SK-N-SH treated with all-trans-retinoic acid at 6 μM for 48 hours (cell line): ENCODE data around the gene MAP1A.

Experiments
- ATAC-seq: fragments of 200-7000 bp; cut with Tn5 transposase; 3 replicates; pipeline ENCODE4 v1.9.1; 2020; ENCODE audit warnings: mild to moderate bottlenecking, moderate library complexity
- ARNTL ChIP-seq: fragments of 450-650 bp; formaldehyde crosslinking; IDR thresholded peaks from 2 replicates; pipeline ENCODE4 v1.5.0; 2020; ENCODE audit warnings: low read depth, mild to moderate bottlenecking, moderate library complexity, borderline replicate concordance
- BACH2 ChIP-seq: fragments of 250-450 bp; sonication (Bioruptor Pico); IDR thresholded peaks from 2 replicates; pipeline ENCODE4 v1.9.0; 2021; ENCODE audit warnings: mild to moderate bottlenecking, borderline replicate concordance
- CSDC2 ChIP-seq: fragments of 250-450 bp; sonication (Bioruptor Pico); IDR thresholded peaks from 2 replicates; pipeline ENCODE4 v1.5.0; 2020; ENCODE audit warnings: mild to moderate bottlenecking, moderate library complexity
- ESRRG ChIP-seq: fragments of 250-450 bp; sonication (Bioruptor Pico); IDR thresholded peaks from 2 replicates; pipeline ENCODE4 v1.6.1; 2021; ENCODE audit warnings: mild to moderate bottlenecking
- GLIS3 ChIP-seq: fragments of 250-450 bp; sonication (Bioruptor Pico); IDR thresholded peaks from 2 replicates; pipeline ENCODE4 v1.5.0; 2020; ENCODE audit warnings: mild to moderate bottlenecking, moderate library complexity
- ISL1 ChIP-seq: fragments of 250-450 bp; sonication (Bioruptor Pico); IDR thresholded peaks from 2 replicates; pipeline ENCODE4 v2.1.2; 2022; ENCODE audit warnings: mild to moderate bottlenecking, moderate library complexity
- PPARA ChIP-seq: fragments of 250-450 bp; sonication (Bioruptor Pico); IDR thresholded peaks from 2 replicates; pipeline ENCODE4 v1.5.0; 2020; ENCODE audit warnings: mild to moderate bottlenecking, borderline replicate concordance
- RARB ChIP-seq: fragments of 250-450 bp; sonication (Bioruptor Pico); IDR thresholded peaks from 2 replicates; pipeline ENCODE4 v1.8.0; 2021; ENCODE audit warnings: mild to moderate bottlenecking, moderate library complexity
- SNAI2 ChIP-seq: fragments of 250-450 bp; sonication (Bioruptor Pico); IDR thresholded peaks from 2 replicates; pipeline ENCODE4 v1.5.0; 2020; ENCODE audit warnings: mild to moderate bottlenecking, moderate library complexity
- TCF4 ChIP-seq: fragments of 250-450 bp; sonication (Bioruptor Pico); IDR thresholded peaks from 2 replicates; pipeline ENCODE4 v1.8.0; 2021; ENCODE audit warnings: mild to moderate bottlenecking, moderate library complexity, borderline replicate concordance
- TOX ChIP-seq: fragments of 250-450 bp; sonication (Bioruptor Pico); IDR thresholded peaks from 2 replicates; pipeline ENCODE4 v1.8.0; 2021; ENCODE audit warnings: mild to moderate bottlenecking, moderate library complexity, borderline replicate concordance
- ZC3H10 ChIP-seq: fragments of 250-450 bp; sonication (Bioruptor Pico); IDR thresholded peaks from 2 replicates; pipeline ENCODE4 v1.5.1; 2021; ENCODE audit warnings: mild to moderate bottlenecking, moderate library complexity
- ZFP3 ChIP-seq: fragments of 250-450 bp; sonication (Bioruptor Pico); IDR thresholded peaks from 2 replicates; pipeline ENCODE4 v1.5.0; 2020; ENCODE audit warnings: mild to moderate bottlenecking, moderate library complexity
- ZFP30 ChIP-seq: fragments of 450-650 bp; formaldehyde crosslinking; IDR thresholded peaks from 2 replicates; pipeline ENCODE4 v1.5.0; 2022; ENCODE audit warnings: mild to moderate bottlenecking, moderate library complexity
- ZNF565 ChIP-seq: fragments of 450-650 bp; formaldehyde crosslinking; conservative IDR thresholded peaks from 2 replicates; pipeline ENCODE4 v1.5.0; 2020; ENCODE audit warnings: low read depth, mild to moderate bottlenecking, moderate library complexity
- ZNF70 ChIP-seq: fragments of 450-650 bp; formaldehyde crosslinking; IDR thresholded peaks from 2 replicates; pipeline ENCODE4 v1.5.0; 2020; ENCODE audit warnings: mild to moderate bottlenecking, moderate library complexity
- ZNF8 ChIP-seq: fragments of 450-650 bp; formaldehyde crosslinking; IDR thresholded peaks from 2 replicates; pipeline ENCODE4 v1.5.0; 2020; ENCODE audit warnings: mild to moderate bottlenecking, moderate library complexity
- TF ChIP-seq, protein P1 (sequence below): fragments of 250-450 bp; sonication (Bioruptor Pico); IDR thresholded peaks from 2 replicates; pipeline ENCODE4 v1.5.0; 2020; ENCODE audit warnings: mild to moderate bottlenecking, moderate library complexity
- TF ChIP-seq, protein P2 (sequence below): fragments of 250-450 bp; sonication (Bioruptor Pico); IDR thresholded peaks from 2 replicates; pipeline ENCODE4 v1.5.1; 2021; ENCODE audit warnings: mild to moderate bottlenecking, moderate library complexity
- TF ChIP-seq, protein P3 (sequence below): fragments of 250-450 bp; sonication (Bioruptor Pico); IDR thresholded peaks from 2 replicates; pipeline ENCODE4 v1.5.1; 2020; ENCODE audit warnings: low read depth, mild to moderate bottlenecking, moderate library complexity
- TF ChIP-seq, protein P4 (sequence below): fragments of 250-450 bp; sonication (Bioruptor Pico); IDR thresholded peaks from 2 replicates; pipeline ENCODE4 v1.8.0; 2021; ENCODE audit warnings: low read depth, mild to moderate bottlenecking, moderate library complexity, borderline replicate concordance

Gene MAP1A

DNA sequence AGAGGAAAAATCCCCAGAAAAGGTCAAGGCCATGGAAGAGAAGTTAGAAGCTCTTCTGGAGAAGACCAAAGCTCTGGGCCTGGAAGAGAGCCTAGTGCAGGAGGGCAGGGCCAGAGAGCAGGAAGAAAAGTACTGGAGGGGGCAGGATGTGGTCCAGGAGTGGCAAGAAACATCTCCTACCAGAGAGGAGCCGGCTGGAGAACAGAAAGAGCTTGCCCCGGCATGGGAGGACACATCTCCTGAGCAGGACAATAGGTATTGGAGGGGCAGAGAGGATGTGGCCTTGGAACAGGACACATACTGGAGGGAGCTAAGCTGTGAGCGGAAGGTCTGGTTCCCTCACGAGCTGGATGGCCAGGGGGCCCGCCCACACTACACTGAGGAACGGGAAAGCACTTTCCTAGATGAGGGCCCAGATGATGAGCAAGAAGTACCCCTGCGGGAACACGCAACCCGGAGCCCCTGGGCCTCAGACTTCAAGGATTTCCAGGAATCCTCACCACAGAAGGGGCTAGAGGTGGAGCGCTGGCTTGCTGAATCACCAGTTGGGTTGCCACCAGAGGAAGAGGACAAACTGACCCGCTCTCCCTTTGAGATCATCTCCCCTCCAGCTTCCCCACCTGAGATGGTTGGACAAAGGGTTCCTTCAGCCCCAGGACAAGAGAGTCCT lies 9.0 kb downstream of the MAP1A start:
- ATAC-seq, result no peak
- TF ChIP-seq BACH2 (CRISPR knock-in tag) (no peak), ESRRG (no peak), ZNF565 (CRISPR knock-in tag) (no peak), ZNF70 (no peak), ARNTL (CRISPR knock-in tag) (no peak), RARB (CRISPR knock-in tag) (no peak), GLIS3 (CRISPR knock-in tag) (no peak), CSDC2 (CRISPR knock-in tag) (no peak), PPARA (CRISPR knock-in tag) (no peak), TOX (CRISPR knock-in tag) (no peak), SNAI2 (CRISPR knock-in tag) (no peak), ISL1 (CRISPR knock-in tag) (no peak), ZNF8 (CRISPR knock-in tag) (no peak), TCF4 (CRISPR knock-in tag) (no peak)
- TF ChIP-seq, protein P1, sequence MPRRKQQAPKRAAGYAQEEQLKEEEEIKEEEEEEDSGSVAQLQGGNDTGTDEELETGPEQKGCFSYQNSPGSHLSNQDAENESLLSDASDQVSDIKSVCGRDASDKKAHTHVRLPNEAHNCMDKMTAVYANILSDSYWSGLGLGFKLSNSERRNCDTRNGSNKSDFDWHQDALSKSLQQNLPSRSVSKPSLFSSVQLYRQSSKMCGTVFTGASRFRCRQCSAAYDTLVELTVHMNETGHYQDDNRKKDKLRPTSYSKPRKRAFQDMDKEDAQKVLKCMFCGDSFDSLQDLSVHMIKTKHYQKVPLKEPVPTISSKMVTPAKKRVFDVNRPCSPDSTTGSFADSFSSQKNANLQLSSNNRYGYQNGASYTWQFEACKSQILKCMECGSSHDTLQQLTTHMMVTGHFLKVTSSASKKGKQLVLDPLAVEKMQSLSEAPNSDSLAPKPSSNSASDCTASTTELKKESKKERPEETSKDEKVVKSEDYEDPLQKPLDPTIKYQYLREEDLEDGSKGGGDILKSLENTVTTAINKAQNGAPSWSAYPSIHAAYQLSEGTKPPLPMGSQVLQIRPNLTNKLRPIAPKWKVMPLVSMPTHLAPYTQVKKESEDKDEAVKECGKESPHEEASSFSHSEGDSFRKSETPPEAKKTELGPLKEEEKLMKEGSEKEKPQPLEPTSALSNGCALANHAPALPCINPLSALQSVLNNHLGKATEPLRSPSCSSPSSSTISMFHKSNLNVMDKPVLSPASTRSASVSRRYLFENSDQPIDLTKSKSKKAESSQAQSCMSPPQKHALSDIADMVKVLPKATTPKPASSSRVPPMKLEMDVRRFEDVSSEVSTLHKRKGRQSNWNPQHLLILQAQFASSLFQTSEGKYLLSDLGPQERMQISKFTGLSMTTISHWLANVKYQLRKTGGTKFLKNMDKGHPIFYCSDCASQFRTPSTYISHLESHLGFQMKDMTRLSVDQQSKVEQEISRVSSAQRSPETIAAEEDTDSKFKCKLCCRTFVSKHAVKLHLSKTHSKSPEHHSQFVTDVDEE (CRISPR knock-in tag), result no peak
- TF ChIP-seq, protein P2, sequence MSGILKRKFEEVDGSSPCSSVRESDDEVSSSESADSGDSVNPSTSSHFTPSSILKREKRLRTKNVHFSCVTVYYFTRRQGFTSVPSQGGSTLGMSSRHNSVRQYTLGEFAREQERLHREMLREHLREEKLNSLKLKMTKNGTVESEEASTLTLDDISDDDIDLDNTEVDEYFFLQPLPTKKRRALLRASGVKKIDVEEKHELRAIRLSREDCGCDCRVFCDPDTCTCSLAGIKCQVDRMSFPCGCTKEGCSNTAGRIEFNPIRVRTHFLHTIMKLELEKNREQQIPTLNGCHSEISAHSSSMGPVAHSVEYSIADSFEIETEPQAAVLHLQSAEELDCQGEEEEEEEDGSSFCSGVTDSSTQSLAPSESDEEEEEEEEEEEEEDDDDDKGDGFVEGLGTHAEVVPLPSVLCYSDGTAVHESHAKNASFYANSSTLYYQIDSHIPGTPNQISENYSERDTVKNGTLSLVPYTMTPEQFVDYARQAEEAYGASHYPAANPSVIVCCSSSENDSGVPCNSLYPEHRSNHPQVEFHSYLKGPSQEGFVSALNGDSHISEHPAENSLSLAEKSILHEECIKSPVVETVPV (CRISPR knock-in tag), result no peak
- TF ChIP-seq, protein P3, sequence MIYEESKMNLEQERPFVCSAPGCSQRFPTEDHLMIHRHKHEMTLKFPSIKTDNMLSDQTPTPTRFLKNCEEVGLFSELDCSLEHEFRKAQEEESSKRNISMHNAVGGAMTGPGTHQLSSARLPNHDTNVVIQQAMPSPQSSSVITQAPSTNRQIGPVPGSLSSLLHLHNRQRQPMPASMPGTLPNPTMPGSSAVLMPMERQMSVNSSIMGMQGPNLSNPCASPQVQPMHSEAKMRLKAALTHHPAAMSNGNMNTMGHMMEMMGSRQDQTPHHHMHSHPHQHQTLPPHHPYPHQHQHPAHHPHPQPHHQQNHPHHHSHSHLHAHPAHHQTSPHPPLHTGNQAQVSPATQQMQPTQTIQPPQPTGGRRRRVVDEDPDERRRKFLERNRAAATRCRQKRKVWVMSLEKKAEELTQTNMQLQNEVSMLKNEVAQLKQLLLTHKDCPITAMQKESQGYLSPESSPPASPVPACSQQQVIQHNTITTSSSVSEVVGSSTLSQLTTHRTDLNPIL (CRISPR knock-in tag), result no peak
- TF ChIP-seq, protein P4, sequence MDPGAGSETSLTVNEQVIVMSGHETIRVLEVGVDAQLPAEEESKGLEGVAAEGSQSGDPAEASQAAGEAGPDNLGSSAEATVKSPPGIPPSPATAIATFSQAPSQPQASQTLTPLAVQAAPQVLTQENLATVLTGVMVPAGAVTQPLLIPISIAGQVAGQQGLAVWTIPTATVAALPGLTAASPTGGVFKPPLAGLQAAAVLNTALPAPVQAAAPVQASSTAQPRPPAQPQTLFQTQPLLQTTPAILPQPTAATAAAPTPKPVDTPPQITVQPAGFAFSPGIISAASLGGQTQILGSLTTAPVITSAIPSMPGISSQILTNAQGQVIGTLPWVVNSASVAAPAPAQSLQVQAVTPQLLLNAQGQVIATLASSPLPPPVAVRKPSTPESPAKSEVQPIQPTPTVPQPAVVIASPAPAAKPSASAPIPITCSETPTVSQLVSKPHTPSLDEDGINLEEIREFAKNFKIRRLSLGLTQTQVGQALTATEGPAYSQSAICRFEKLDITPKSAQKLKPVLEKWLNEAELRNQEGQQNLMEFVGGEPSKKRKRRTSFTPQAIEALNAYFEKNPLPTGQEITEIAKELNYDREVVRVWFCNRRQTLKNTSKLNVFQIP (CRISPR knock-in tag), result no peak

DNA sequence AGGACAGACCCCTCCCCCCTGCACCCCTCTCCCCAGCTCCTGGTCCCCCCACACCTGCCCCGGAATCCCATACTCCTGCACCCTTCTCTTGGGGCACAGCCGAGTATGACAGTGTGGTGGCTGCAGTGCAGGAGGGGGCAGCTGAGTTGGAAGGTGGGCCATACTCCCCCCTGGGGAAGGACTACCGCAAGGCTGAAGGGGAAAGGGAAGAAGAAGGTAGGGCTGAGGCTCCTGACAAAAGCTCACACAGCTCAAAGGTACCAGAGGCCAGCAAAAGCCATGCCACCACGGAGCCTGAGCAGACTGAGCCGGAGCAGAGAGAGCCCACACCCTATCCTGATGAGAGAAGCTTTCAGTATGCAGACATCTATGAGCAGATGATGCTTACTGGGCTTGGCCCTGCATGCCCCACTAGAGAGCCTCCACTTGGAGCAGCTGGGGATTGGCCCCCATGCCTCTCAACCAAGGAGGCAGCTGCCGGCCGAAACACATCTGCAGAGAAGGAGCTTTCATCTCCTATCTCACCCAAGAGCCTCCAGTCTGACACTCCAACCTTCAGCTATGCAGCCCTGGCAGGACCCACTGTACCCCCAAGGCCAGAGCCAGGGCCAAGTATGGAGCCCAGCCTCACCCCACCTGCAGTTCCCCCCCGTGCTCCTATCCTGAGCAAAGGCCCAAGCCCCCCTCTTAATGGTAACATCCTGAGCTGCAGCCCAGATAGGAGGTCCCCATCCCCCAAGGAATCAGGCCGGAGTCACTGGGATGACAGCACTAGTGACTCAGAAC lies 9.8 kb downstream of the MAP1A start:
- no peak for TF ChIP-seq TOX (CRISPR knock-in tag)
- no peak for TF ChIP-seq ARNTL (CRISPR knock-in tag)
- TF ChIP-seq, protein P3 (CRISPR knock-in tag), result no peak
- TF ChIP-seq ESRRG, result no peak
- no peak for TF ChIP-seq ZC3H10
- TF ChIP-seq, protein P2 (CRISPR knock-in tag), result no peak
- TF ChIP-seq CSDC2 (CRISPR knock-in tag), result no peak
- no peak for TF ChIP-seq GLIS3 (CRISPR knock-in tag)
- TF ChIP-seq ZFP30 (CRISPR knock-in tag), result no peak
- no peak for TF ChIP-seq ZFP3 (CRISPR knock-in tag)
- no peak for TF ChIP-seq TCF4 (CRISPR knock-in tag)
- TF ChIP-seq ZNF8 (CRISPR knock-in tag), result no peak
- no peak for TF ChIP-seq ISL1 (CRISPR knock-in tag)
- no peak for ATAC-seq
